Mesothelial cell of epicardium (in vitro differentiated cells): Measurements from ENCODE around the gene XPO5. TPM values are rescaled to one million over a fixed set of nuclear protein-coding genes. Genes with fewer than 3 reads are reported as not detected.
A peak's percentile ranks its signal among the peaks of the same experiment; 100 is the strongest.

ENCODE experiments used
- DNase-seq, 2 experiments: peaks; one replicate each; pipeline ENCODE4 v3.0.0; 2021; ENCODE audit warnings: low spot score in 2 of 2; ENCODE audit not compliant: unreplicated experiment in 2 of 2
- H3K27ac Mint-ChIP-seq: 2 replicates; pipeline ENCODE4 v1.8.0; 2021; ENCODE audit warnings: mixed read lengths
- H3K27me3 Mint-ChIP-seq: 2 replicates; pipeline ENCODE4 v1.8.0; 2021; ENCODE audit warnings: low read depth, mixed read lengths
- H3K36me3 Mint-ChIP-seq: 2 replicates; pipeline ENCODE4 v1.8.0; 2021; ENCODE audit warnings: mixed read lengths
- H3K4me1 Mint-ChIP-seq: 2 replicates; pipeline ENCODE4 v1.8.0; 2021; ENCODE audit warnings: mixed read lengths
- H3K4me3 Mint-ChIP-seq: 2 replicates; pipeline ENCODE4 v1.8.0; 2021; ENCODE audit warnings: mild to moderate bottlenecking, moderate library complexity, mixed read lengths
- H3K9me3 Mint-ChIP-seq: 2 replicates; pipeline ENCODE4 v1.8.0; 2021; ENCODE audit warnings: mixed read lengths
- total RNA-seq: library from RNA; stranded (reverse); gene quantifications from 3 replicates; pipeline ENCODE4 v1.2.1, GENCODE V29; 2021
- TF ChIP-seq, protein P1 (sequence below): fragments of 200-600 bp; sonication (generic); IDR thresholded peaks from one replicate; pipeline ENCODE4 v1.5.0; 2021; ENCODE audit warnings: antibody characterized with exemption; ENCODE audit not compliant: unreplicated experiment

Gene XPO5
- total RNA-seq, 1 donor from 2014 or later: 58.1 TPM

DNA sequence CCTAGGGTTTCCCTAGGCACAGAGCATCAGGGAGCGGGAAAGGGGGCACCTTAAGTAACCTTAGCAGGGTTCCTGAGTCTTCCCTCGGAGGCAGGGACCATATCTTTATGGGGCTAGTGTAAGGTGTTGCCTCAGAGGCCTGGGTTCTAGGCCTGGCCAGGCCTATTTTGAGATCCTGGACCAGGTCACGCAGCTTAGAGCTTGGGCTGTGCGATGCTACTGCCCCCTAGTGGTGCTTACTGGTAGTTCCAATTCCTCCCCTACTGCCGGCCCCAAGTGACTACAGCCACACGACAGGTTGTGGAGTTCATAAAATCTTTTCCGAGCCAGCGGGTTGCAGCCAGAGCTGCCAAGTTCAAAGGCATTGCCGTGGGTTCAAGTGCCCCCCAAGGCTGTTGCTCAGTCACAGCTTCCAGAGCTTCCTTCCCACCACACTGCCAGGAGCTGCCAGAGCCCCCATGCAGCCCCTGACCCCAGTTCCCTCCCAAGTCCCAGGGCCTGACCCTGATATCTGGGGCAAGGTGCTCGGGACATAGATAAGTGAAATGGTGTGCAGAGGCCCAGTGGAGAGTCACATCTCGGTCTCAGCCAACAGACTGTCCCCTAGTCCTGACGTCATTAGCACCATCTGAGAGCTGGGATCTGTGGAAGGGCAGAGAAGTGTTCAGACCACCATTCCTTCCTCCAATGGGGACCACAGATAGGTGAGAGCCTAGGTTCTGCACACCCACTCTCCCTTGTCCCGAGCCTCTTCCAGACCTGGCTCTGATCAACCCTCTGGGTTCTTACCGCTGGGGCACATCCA lies 69.0 kb downstream of the XPO5 start:
- Mint-ChIP-seq H3K27me3 (peaks cover 24% of the 10 kb centered on the region), H3K9me3 (no peaks in the 10 kb centered on the region), H3K4me3 (no peak overlapping the region), H3K27ac (no peak overlapping the region), H3K36me3 (peaks cover 15% of the 10 kb centered on the region), H3K4me1 (peaks cover 7% of the 10 kb centered on the region)
- TF ChIP-seq, protein P1, sequence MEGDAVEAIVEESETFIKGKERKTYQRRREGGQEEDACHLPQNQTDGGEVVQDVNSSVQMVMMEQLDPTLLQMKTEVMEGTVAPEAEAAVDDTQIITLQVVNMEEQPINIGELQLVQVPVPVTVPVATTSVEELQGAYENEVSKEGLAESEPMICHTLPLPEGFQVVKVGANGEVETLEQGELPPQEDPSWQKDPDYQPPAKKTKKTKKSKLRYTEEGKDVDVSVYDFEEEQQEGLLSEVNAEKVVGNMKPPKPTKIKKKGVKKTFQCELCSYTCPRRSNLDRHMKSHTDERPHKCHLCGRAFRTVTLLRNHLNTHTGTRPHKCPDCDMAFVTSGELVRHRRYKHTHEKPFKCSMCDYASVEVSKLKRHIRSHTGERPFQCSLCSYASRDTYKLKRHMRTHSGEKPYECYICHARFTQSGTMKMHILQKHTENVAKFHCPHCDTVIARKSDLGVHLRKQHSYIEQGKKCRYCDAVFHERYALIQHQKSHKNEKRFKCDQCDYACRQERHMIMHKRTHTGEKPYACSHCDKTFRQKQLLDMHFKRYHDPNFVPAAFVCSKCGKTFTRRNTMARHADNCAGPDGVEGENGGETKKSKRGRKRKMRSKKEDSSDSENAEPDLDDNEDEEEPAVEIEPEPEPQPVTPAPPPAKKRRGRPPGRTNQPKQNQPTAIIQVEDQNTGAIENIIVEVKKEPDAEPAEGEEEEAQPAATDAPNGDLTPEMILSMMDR: peak; percentile 98
- peak; percentile 62 to 86 for DNase-seq

GRCh38 chr6:43506171-43506570 lies 69.7 kb downstream of the XPO5 start:
- TF ChIP-seq, protein P1: no peak
- Mint-ChIP-seq H3K4me3 (no peak overlapping the region), H3K27ac (no peak overlapping the region), H3K27me3 (peaks cover 24% of the 10 kb centered on the region), H3K9me3 (no peaks in the 10 kb centered on the region), H3K4me1 (peaks cover 7% of the 10 kb centered on the region), H3K36me3 (peaks cover 15% of the 10 kb centered on the region)
- DNase-seq: no peak

GRCh38 chr6:43505718-43506117 lies 70.1 kb downstream of the XPO5 start:
- H3K9me3 Mint-ChIP-seq: no peaks in the 10 kb centered on the region
- peaks cover 15% of the 10 kb centered on the region for H3K36me3 Mint-ChIP-seq
- H3K27ac Mint-ChIP-seq: no peak overlapping the region
- H3K4me1 Mint-ChIP-seq: peaks cover 7% of the 10 kb centered on the region
- H3K27me3 Mint-ChIP-seq: peaks cover 24% of the 10 kb centered on the region
- no peak for DNase-seq
- TF ChIP-seq, protein P1: no peak
- no peak overlapping the region for H3K4me3 Mint-ChIP-seq

- DNase-seq: no peak
- Mint-ChIP-seq H3K27ac (no peak overlapping the region), H3K4me3 (no peak overlapping the region), H3K36me3 (peaks cover 16% of the 10 kb centered on the region), H3K27me3 (peaks cover 24% of the 10 kb centered on the region), H3K9me3 (no peaks in the 10 kb centered on the region), H3K4me1 (peaks cover 7% of the 10 kb centered on the region)
- TF ChIP-seq, protein P1: no peak
Measured at GRCh38 chr6:43504756-43505593, 70.9 kb downstream of the XPO5 start.

DNA sequence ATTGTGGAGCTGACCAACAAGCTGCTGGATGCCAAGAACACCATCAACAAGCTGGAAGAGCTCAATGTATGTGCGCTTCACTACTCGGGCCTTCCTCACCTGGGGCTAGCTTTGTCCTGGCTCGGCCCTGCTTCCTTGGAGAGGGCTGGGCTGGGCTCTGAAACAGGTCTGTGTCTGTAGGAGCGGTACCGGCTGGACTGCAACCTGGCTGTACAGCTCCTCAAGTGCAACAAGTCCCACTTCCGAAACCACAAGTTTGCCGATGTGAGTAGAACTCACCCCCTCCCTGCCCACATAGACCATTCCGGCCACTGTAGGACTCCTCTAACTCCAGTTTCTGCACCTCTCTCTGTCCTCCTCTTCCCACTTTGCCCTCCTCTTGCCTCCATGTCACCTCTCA lies 72.4 kb downstream of the XPO5 start:
- Mint-ChIP-seq H3K27me3 (peaks cover 13% of the 10 kb centered on the region), H3K9me3 (no peaks in the 10 kb centered on the region), H3K27ac (no peak overlapping the region), H3K36me3 (peaks cover 21% of the 10 kb centered on the region), H3K4me3 (no peak overlapping the region), H3K4me1 (peaks cover 2% of the 10 kb centered on the region)
- DNase-seq: no peak
- TF ChIP-seq, protein P1: no peak
